K562 (cell line): Measurements from ENCODE around the gene ATF1. TPM values are rescaled to one million over a fixed set of nuclear protein-coding genes. Genes with fewer than 3 reads are reported as not detected.

ENCODE experiments used
- ATF3 ChIP-seq, 2 experiments: fragments of 450-650 bp in 1 of 2; sonication (generic) in 1 of 2; formaldehyde crosslinking in 1 of 2; IDR thresholded peaks in 1 of 2; conservative IDR thresholded peaks in 1 of 2; 2 replicates each; pipeline versions ENCODE4 v1.6.1 to v1.8.1; 2016 to 2023; ENCODE audit warnings: mild to moderate bottlenecking in 2 of 2, moderate library complexity in 2 of 2, inconsistent platforms in 1 of 2, missing genetic modification reagents in 1 of 2
- EWSR1 ChIP-seq: fragments of 450-650 bp; IDR thresholded peaks from 2 replicates; pipeline ENCODE4 v1.6.1; 2018; ENCODE audit warnings: borderline replicate concordance, mild to moderate bottlenecking, low read depth, moderate library complexity; ENCODE audit not compliant: partially characterized antibody
- FOXA3 ChIP-seq, 2 experiments: fragments of 450-650 bp in 1 of 2; sonication (generic) in 1 of 2; formaldehyde crosslinking; IDR thresholded peaks in 1 of 2; conservative IDR thresholded peaks in 1 of 2; 2 replicates each; pipeline versions ENCODE4 v1.4.0 to v1.8.0; 2020 to 2022; ENCODE audit warnings: mild to moderate bottlenecking in 2 of 2, missing genetic modification reagents in 1 of 2
- FOXK2 ChIP-seq, 2 experiments: fragments of 450-650 bp; IDR thresholded peaks in 1 of 2; conservative IDR thresholded peaks in 1 of 2; 2 replicates each; pipeline ENCODE4 v1.6.1; 2016; ENCODE audit warnings: low read depth in 2 of 2, mild to moderate bottlenecking in 1 of 2
- HMG20B ChIP-seq: fragments of 250-450 bp; sonication (Bioruptor Pico); IDR thresholded peaks from 2 replicates; pipeline ENCODE4 v1.5.0; 2021; ENCODE audit warnings: mild to moderate bottlenecking
- HNRNPUL1 ChIP-seq: fragments of 200-400 bp; formaldehyde crosslinking; IDR thresholded peaks from 2 replicates; pipeline ENCODE4 v1.6.1; 2017; ENCODE audit warnings: low read length
- OTX1 ChIP-seq: fragments of 450-650 bp; formaldehyde crosslinking; IDR thresholded peaks from 2 replicates; pipeline ENCODE4 v1.4.0; 2022; ENCODE audit warnings: mild to moderate bottlenecking
- USF2 ChIP-seq: sonication (generic); formaldehyde crosslinking; IDR thresholded peaks from 2 replicates; pipeline ENCODE4 v1.5.0; 2020; ENCODE audit warnings: missing genetic modification reagents
- polyA plus RNA-seq, 8 experiments: library from polyadenylated mRNA; depleted of rRNA in 4 of 8; stranded (reverse) in 5 of 8; unstranded in 3 of 8; fragments of >200 nt; fragmentation: Nextera tagmentation in 2 of 8; fragmentation: Illumina TruSeq in 1 of 8; extraction: Ambion mirVana in 2 of 8; extraction: Trizol in 1 of 8; gene quantifications; 2 replicates each; pipeline versions ENCODE4 v1.2.1 to v1.2.3, GENCODE V29; 2011 to 2014; ENCODE audit warnings: inconsistent platforms in 1 of 8, missing spikeins in 1 of 8
- total RNA-seq, 7 experiments: library from RNA; depleted of rRNA in 6 of 7; stranded (reverse); fragments of >200 nt in 6 of 7; fragmentation: Illumina TruSeq in 2 of 7; extraction: Trizol in 2 of 7; gene quantifications; 2 replicates each; pipeline versions ENCODE4 v1.2.1 to v1.2.3, GENCODE V29; 2011 to 2021; ENCODE audit warnings: low replicate concordance in 1 of 7

ATF1 gene
- total and polyA plus RNA-seq, 9 of the 15 experiments (the other 6 are each of a cell fraction or from before 2014, with no cell fraction given) = 19.8 to 83.5 (median 51.4) TPM

GRCh38 chr12:50841716-50842531 is 78.0 kb downstream of the ATF1 start (continued):
- TF ChIP-seq USF2 (CRISPR knock-in tag) (no peak), FOXA3 (CRISPR knock-in tag; conservative IDR thresholded peaks at IDR 0.05 in 1 of 2, IDR thresholded peaks at IDR 0.05 in 1 of 2) (peak; percentile 88 to 90), EWSR1 (no peak), FOXK2 (conservative IDR thresholded peaks at IDR 0.05 in 1 of 2, IDR thresholded peaks at IDR 0.05 in 1 of 2; ENCODE audit: low read depth in 2 of 2) (peak; percentile 26 to 47; a peak in 1 of 4 replicates), OTX1 (CRISPR knock-in tag) (no peak), HMG20B (CRISPR knock-in tag) (no peak), HNRNPUL1 (no peak), ATF3 (IDR thresholded peaks at IDR 0.05) (no peak), ATF3 (CRISPR knock-in tag; conservative IDR thresholded peaks at IDR 0.05) (no peak)
